HG03575 (cell line): ENCODE measurements around the gene NTSR2.

Experiments
- ATAC-seq: cut with Tn5 transposase; IDR thresholded peaks from one replicate; pipeline ENCODE4 v1.9.1; 2021; ENCODE audit not compliant: unreplicated experiment, insufficient number of reproducible peaks, low FRiP score; ENCODE audit errors: extremely low read depth

The NTSR2 gene

GRCh38 chr2:11640132-11640531 is 29.9 kb downstream of the NTSR2 start:
- ATAC-seq = no peak

- ATAC-seq = no peak
These were observed 30.5 kb downstream of the NTSR2 start for GRCh38 chr2:11639503-11639902.

GRCh38 chr2:11637546-11637945 is 32.4 kb downstream of the NTSR2 start:
- ATAC-seq = no peak

GRCh38 chr2:11636593-11637295 is 33.3 kb downstream of the NTSR2 start:
- ATAC-seq = no peak

- ATAC-seq = no peak
These were observed 34.9 kb downstream of the NTSR2 start for GRCh38 chr2:11635141-11635540.

- ATAC-seq = no peak
These were observed 35.4 kb downstream of the NTSR2 start for GRCh38 chr2:11634584-11634983.

- no peak for ATAC-seq
These were observed 36.0 kb downstream of the NTSR2 start for GRCh38 chr2:11633923-11634478.

- no peak for ATAC-seq
These were observed 38.5 kb downstream of the NTSR2 start for GRCh38 chr2:11631462-11631861.

- no peak for ATAC-seq
These were observed 39.1 kb downstream of the NTSR2 start for GRCh38 chr2:11630855-11631254.

GRCh38 chr2:11629851-11630250 is 40.1 kb downstream of the NTSR2 start:
- ATAC-seq = no peak

GRCh38 chr2:11629215-11629614 is 40.8 kb downstream of the NTSR2 start:
- ATAC-seq = no peak

- no peak for ATAC-seq
These were observed 41.3 kb downstream of the NTSR2 start for GRCh38 chr2:11628675-11629074.

GRCh38 chr2:11625671-11626070 is 44.3 kb downstream of the NTSR2 start:
- ATAC-seq = no peak

GRCh38 chr2:11624893-11625292 is 45.1 kb downstream of the NTSR2 start:
- ATAC-seq = no peak

- no peak for ATAC-seq
These were observed 47.4 kb downstream of the NTSR2 start for GRCh38 chr2:11622611-11623010.

GRCh38 chr2:11621410-11621809 is 48.6 kb downstream of the NTSR2 start:
- no peak for ATAC-seq

- no peak for ATAC-seq
These were observed 51.3 kb downstream of the NTSR2 start for GRCh38 chr2:11618708-11619062.

- no peak for ATAC-seq
These were observed 51.8 kb downstream of the NTSR2 start for GRCh38 chr2:11617984-11618707.

- no peak for ATAC-seq
These were observed 52.5 kb downstream of the NTSR2 start for GRCh38 chr2:11617527-11617926.

- no peak for ATAC-seq
These were observed 53.1 kb downstream of the NTSR2 start for GRCh38 chr2:11616851-11617415.
